GM12878 (cell line): ENCODE data around the gene OR10H3. TPM values are rescaled to one million over a fixed set of nuclear protein-coding genes. Genes with fewer than 3 reads are reported as not detected.

Experiments
- ATAC-seq: fragments of 200-7000 bp; cut with Tn5 transposase; 3 replicates; pipeline ENCODE4 v1.9.1; 2020; ENCODE audit warnings: mild to moderate bottlenecking, moderate library complexity
- BruUV-seq: library from RNA; stranded (reverse); fragments of 400-500 nt; replicated peaks from 2 replicates; lab custom pipeline; 2021; lab: Mats Ljungman, UMichigan
- CTCF ChIA-PET: fragments of 300-600 bp; sonication (Branson Sonifier 250); formaldehyde crosslinking; extraction: SDS; loops from one replicate; lab custom pipeline; 2021; ENCODE audit warnings: inconsistent platforms; lab: Yijun Ruan, JAX
- POLR2A ChIA-PET: fragments of 350-600 bp; formaldehyde crosslinking; extraction: SDS; loops from one replicate; lab custom pipeline; 2021; ENCODE audit warnings: inconsistent platforms; lab: Charles Lee
- RAD21 ChIA-PET: fragments of 300-600 bp; sonication (Branson Sonifier 250); formaldehyde crosslinking; loops from one replicate; lab custom pipeline; 2023; ENCODE audit warnings: antibody characterized with exemption; ENCODE audit not compliant: unreplicated experiment; lab: Charles Lee
- SMC1A ChIA-PET: fragments of 300-600 bp; sonication (Branson Sonifier 250); formaldehyde crosslinking; loops from one replicate; lab custom pipeline; 2023; ENCODE audit not compliant: unreplicated experiment, uncharacterized antibody; lab: Charles Lee
- DNase-seq: peaks from one replicate; pipeline ENCODE4 v3.0.0-alpha.2; 2011; ENCODE audit warnings: low read depth, low spot score
- FAIRE-seq: peaks from 3 replicates; lab custom pipeline; 2011; peaks lifted over from hg19 to GRCh38; lab: Jason Lieb, UNC
- H2AFZ ChIP-seq: 2 replicates; pipeline ENCODE4 v1.6.0; 2011; ENCODE audit warnings: low read depth, low read length, control low read depth; ENCODE audit not compliant: control insufficient read depth
- H3K27ac ChIP-seq: 2 replicates; pipeline ENCODE4 v1.5.1; 2011; ENCODE audit warnings: control low read depth; ENCODE audit not compliant: control insufficient read depth, insufficient read depth
- H3K27me3 ChIP-seq, 2 experiments: replicated peaks in 1 of 2; 2 replicates each; pipeline versions ENCODE4 v1.6.0 to v1.6.1; 2011; ENCODE audit warnings: low read length in 1 of 2; ENCODE audit not compliant: control insufficient read depth in 2 of 2, insufficient read depth in 2 of 2
- H3K36me3 ChIP-seq, 2 experiments: 2 replicates each; pipeline ENCODE4 v1.5.1; 2011; ENCODE audit warnings: low read length in 1 of 2; ENCODE audit not compliant: control insufficient read depth in 2 of 2, insufficient read depth in 2 of 2
- H3K4me1 ChIP-seq: 2 replicates; pipeline ENCODE4 v1.6.1; 2011; ENCODE audit warnings: mild to moderate bottlenecking, low read length, moderate library complexity, mixed read lengths; ENCODE audit not compliant: control insufficient read depth, insufficient read depth
- H3K4me2 ChIP-seq: 2 replicates; pipeline ENCODE4 v1.6.0; 2011; ENCODE audit warnings: control low read depth; ENCODE audit not compliant: control insufficient read depth, insufficient read depth
- H3K4me3 ChIP-seq: fragments of 200-600 bp; sonication (generic); 2 replicates; pipeline ENCODE4 v1.5.1; 2016
- H3K79me2 ChIP-seq: 2 replicates; pipeline ENCODE4 v1.6.0; 2011; ENCODE audit warnings: low read length; ENCODE audit not compliant: control insufficient read depth, insufficient read depth
- H3K9ac ChIP-seq: 2 replicates; pipeline ENCODE4 v1.8.0; 2011; ENCODE audit warnings: low read length, control low read depth, mixed read lengths; ENCODE audit not compliant: control insufficient read depth, insufficient read depth
- H3K9me3 ChIP-seq: replicated peaks from 3 replicates; pipeline ENCODE4 v1.5.1; 2011; ENCODE audit warnings: mild to moderate bottlenecking, low read length; ENCODE audit not compliant: control insufficient read depth, insufficient read depth
- H4K20me1 ChIP-seq: 2 replicates; pipeline ENCODE4 v1.6.0; 2011; ENCODE audit not compliant: control insufficient read depth, insufficient read depth
- BHLHE40 ChIP-seq, 2 experiments: fragments of 450-650 bp in 1 of 2; IDR thresholded peaks; 2 replicates each; pipeline ENCODE4 v1.6.1; 2011 to 2017; ENCODE audit warnings: low read depth in 2 of 2, borderline replicate concordance in 1 of 2, improper control_type of control experiment in 1 of 2, low read length in 1 of 2, mild to moderate bottlenecking in 1 of 2
- BMI1 ChIP-seq: fragments of 450-650 bp; IDR thresholded peaks from 2 replicates; pipeline ENCODE4 v1.6.1; 2016; ENCODE audit warnings: mild to moderate bottlenecking, moderate library complexity, borderline replicate concordance
- E4F1 ChIP-seq: fragments of 450-650 bp; IDR thresholded peaks from 2 replicates; pipeline ENCODE4 v1.6.1; 2018; ENCODE audit warnings: borderline replicate concordance, mild to moderate bottlenecking; ENCODE audit not compliant: partially characterized antibody
- KLF5 ChIP-seq: fragments of 450-650 bp; IDR thresholded peaks from 2 replicates; pipeline ENCODE4 v1.6.1; 2014; ENCODE audit warnings: mild to moderate bottlenecking; ENCODE audit not compliant: partially characterized antibody
- NKRF ChIP-seq: fragments of 450-650 bp; conservative IDR thresholded peaks from 2 replicates; pipeline ENCODE4 v1.6.1; 2017; ENCODE audit warnings: mild to moderate bottlenecking, moderate library complexity
- REST ChIP-seq: IDR thresholded peaks from 2 replicates; pipeline ENCODE4 v1.6.1; 2012; ENCODE audit warnings: mild to moderate bottlenecking, low read depth, low read length
- SMARCA5 ChIP-seq: fragments of 450-650 bp; IDR thresholded peaks from 2 replicates; pipeline ENCODE4 v1.6.1; 2017; ENCODE audit warnings: mild to moderate bottlenecking
- SMC3 ChIP-seq: IDR thresholded peaks from 2 replicates; pipeline ENCODE4 v1.6.1; 2011; ENCODE audit warnings: low read length, improper control_type of control experiment, borderline replicate concordance
- SREBF1 ChIP-seq: IDR thresholded peaks from 2 replicates; pipeline ENCODE4 v1.6.1; 2012; ENCODE audit warnings: mild to moderate bottlenecking, low read length
- TAF1 ChIP-seq: IDR thresholded peaks from 2 replicates; pipeline ENCODE4 v1.6.1; 2011; ENCODE audit warnings: mild to moderate bottlenecking, low read depth, low read length, borderline replicate concordance
- TBL1XR1 ChIP-seq: IDR thresholded peaks from 2 replicates; pipeline ENCODE4 v1.6.1; 2012; ENCODE audit warnings: low read depth, low read length, improper control_type of control experiment
- ZNF384 ChIP-seq: IDR thresholded peaks from 2 replicates; pipeline ENCODE4 v1.6.1; 2012; ENCODE audit warnings: low read depth, mild to moderate bottlenecking, low read length, improper control_type of control experiment, borderline replicate concordance
- WGBS: methylation state at CpG from one replicate; pipeline ENCODE4 v1.1.6; 2016; ENCODE audit warnings: low lambda C conversion rate; ENCODE audit not compliant: insufficient replicate concordance, insufficient coverage; ENCODE audit errors: missing lambda C conversion rate; 5-methylcytosine and 5-hydroxymethylcytosine counted together
- in situ Hi-C: fragments of 300-500 bp; cut with MboI; formaldehyde crosslinking; loops from 9 replicates; pipeline ENCODE4 v1.14.3; 2018; ENCODE audit warnings: mixed read lengths
- intact Hi-C: fragments of 100-400 bp; cut with micrococcal nuclease; formaldehyde crosslinking; loops from one replicate; pipeline ENCODE4 v1.14.2; 2022; ENCODE audit not compliant: unreplicated experiment
- polyA plus RNA-seq, 11 experiments: library from polyadenylated mRNA; depleted of rRNA in 4 of 11; unstranded in 6 of 11; stranded (reverse) in 5 of 11; fragments of >200 nt; fragmentation: Nextera tagmentation in 4 of 11; fragmentation: Illumina TruSeq in 1 of 11; extraction: Ambion mirVana in 4 of 11; extraction: Trizol in 1 of 11; gene quantifications; 1 replicate in 1 of 11; 2 replicates in 10 of 11; pipeline versions ENCODE4 v1.2.1 to v1.2.3, GENCODE V29; 2011 to 2016; ENCODE audit warnings: inconsistent platforms in 2 of 11, missing spikeins in 2 of 11, low read depth in 1 of 11
- total RNA-seq, 4 experiments: library from RNA; depleted of rRNA in 3 of 4; stranded (reverse); fragments of >200 nt in 3 of 4; fragmentation: Illumina TruSeq in 1 of 4; extraction: Trizol in 1 of 4; gene quantifications; 2 replicates each; pipeline versions ENCODE4 v1.2.1 to v1.2.3, GENCODE V29; 2013 to 2021

The OR10H3 gene
- total and polyA plus RNA-seq, 10 of the 15 experiments (the other 5 are each of a cell fraction or from before 2014, with no cell fraction given), result not detected

GRCh38 chr19:15775249-15775648, 37.5 kb downstream of the OR10H3 start:
- TF ChIP-seq SMC3 (no peak), BMI1 (no peak), KLF5 (no peak), SMARCA5 (no peak), BHLHE40 (IDR thresholded peaks at IDR 0.05; ENCODE audit: borderline replicate concordance in 1 of 2, low read depth in 2 of 2, low read length in 1 of 2) (no peak), REST (no peak), TBL1XR1 (no peak), E4F1 (no peak), NKRF (no peak), SREBF1 (no peak), ZNF384 (no peak), TAF1 (no peak)
- FAIRE-seq, result no peak
- Histone ChIP-seq H3K27ac (no peak overlapping the region), H3K9ac (no peak overlapping the region), H4K20me1 (no peaks in the 10 kb centered on the region), H3K4me1 (no peaks in the 10 kb centered on the region), H3K36me3 (no peaks in the 10 kb centered on the region), H3K9me3 (no peaks in the 10 kb centered on the region), H3K4me2 (no peak overlapping the region), H3K79me2 (no peaks in the 10 kb centered on the region), H3K4me3 (no peak overlapping the region), H2AFZ (no peak overlapping the region), H3K27me3 (no peaks in the 10 kb centered on the region)
- ChIA-PET CTCF (no interaction called here), POLR2A (no interaction called here), SMC1A (no interaction called here), RAD21 (no interaction called here)
- no TSS peak for BruUV-seq
- intact Hi-C loops (loop anchor here (5.0 kb wide), 1 partner anchor 98 kb away; no protein-coding TSS in a partner anchor), in situ Hi-C loops (loop anchor here (5.0 kb wide), 1 partner anchor 103 kb away; the partner anchor contains the start of gene CYP4F12)
- 4% methylated on average over 2 of the region's 2 CpGs for WGBS
- no peak for DNase-seq
- ATAC-seq, result no peak
